HUDEP-2 (cell line): ENCODE results near the gene GDPGP1.

Experiments used
- DNase-seq, 76 experiments: peaks; one replicate each; lab custom pipeline; 2025; ENCODE audit not compliant: unreplicated experiment in 76 of 76; lab: John Stamatoyannopoulos, UW

GDPGP1 gene

DNA sequence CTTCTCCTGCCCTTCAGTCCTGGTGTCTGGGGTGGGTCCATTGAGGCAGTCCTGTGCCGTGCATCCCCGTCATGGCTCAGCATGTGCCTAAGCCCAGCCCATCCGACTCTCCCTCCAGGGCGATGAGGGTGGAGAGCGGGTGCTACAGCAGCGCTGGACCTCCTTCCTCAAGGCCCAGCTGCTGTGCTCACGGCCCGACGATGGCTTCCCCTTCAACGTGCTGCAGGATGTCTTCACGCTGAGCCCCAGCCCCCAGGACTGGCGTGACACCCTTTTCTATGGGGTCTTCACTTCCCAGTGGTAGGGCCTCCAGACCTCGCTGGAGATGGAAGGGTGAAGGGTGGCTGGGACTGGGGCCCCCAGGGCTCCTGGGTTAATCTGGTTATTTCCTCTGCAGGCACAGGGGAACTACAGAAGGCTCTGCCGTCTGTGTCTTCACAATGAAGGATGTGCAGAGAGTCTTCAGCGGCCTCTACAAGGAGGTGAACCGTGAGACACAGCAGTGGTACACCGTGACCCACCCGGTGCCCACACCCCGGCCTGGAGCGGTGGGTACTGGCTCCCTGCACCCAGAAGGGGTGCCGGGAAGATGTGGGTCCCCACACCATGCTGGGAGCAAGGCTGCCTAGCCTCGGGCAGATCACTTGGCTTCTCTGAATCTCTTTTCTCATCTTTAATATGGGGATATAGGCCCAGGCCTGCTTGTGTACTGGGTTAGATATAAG lies 10.4 kb upstream of the GDPGP1 start:
- no peak for DNase-seq

DNA sequence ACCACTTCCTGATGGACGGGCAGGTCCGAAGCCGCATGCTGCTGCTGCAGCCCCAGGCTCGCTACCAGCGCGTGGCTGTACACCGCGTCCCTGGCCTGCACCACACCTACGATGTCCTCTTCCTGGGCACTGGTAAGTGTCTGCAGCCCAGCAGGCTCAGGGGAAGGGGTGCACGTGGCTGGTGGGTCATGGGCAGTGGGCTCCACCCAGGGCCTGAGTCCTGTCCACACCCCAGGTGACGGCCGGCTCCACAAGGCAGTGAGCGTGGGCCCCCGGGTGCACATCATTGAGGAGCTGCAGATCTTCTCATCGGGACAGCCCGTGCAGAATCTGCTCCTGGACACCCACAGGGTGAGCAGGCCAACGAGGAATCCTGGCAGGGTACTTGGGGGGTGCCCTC lies 9.0 kb upstream of the GDPGP1 start:
- DNase-seq, result no peak

- DNase-seq, result no peak
Measured at GRCh38 chr15:90225504-90226234, 8.3 kb upstream of the GDPGP1 start.

DNA sequence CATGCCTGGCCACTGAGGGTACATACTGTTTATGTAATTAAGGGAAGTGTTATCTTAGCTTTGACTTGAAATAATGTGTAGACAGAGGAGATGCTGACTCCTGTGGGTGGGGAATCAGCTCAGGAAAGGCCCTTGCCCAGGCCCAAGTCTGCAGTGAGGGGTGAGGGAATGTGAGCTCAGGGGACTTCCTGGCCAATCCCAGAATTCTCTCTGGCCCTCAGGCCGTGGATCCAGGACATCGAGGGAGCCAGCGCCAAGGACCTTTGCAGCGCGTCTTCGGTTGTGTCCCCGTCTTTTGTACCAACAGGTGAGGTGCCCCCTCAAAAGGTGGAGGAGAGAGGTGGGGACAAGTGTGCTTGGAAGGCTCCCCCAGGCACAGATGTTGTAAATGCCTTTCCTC lies 6.7 kb upstream of the GDPGP1 start:
- no peak for DNase-seq

- no peak for DNase-seq
Measured at GRCh38 chr15:90227816-90228772, 5.9 kb upstream of the GDPGP1 start.

DNA sequence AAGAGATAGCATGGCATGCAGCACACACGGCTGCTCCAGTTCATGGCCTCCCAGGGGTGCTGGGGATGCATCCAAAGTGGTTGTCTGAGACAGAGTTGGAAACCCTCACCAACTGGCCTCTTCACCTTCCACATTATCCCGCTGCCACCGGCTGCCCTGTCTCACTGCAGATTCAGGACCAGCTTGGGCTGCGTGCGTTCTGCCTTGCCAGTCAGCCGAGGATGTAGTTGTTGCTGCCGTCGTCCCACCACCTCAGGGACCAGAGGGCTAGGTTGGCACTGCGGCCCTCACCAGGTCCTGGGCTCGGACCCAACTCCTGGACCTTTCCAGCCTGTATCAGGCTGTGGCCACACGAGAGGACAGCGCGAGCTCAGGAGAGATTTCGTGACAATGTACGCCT lies 5.0 kb upstream of the GDPGP1 start:
- DNase-seq, result no peak

DNA sequence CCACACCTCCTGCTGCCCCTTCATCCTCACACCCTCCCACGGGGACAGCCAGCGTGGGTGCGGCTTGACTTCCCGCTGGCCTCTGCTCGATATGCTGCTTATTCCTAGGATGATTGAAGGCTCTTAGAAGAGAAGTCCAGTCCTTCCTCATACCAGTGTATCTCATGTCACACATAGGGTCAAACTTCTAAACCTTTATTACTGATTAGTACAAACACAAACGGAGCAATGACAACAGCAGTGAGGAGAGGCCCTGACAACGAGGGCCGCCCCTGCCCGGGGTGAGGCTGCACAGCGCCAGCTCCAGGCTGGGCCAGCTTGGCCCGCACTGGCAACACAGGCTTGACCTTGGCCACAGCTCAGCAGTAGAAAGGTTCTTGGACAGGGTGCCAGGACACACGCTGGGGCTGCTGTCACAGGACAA lies 3.9 kb upstream of the GDPGP1 start:
- DNase-seq, result no peak

- no peak for DNase-seq
Measured at GRCh38 chr15:90230610-90231009, 3.4 kb upstream of the GDPGP1 start.

- DNase-seq, result no peak
Measured at GRCh38 chr15:90231028-90232017, 2.7 kb upstream of the GDPGP1 start.

GRCh38 chr15:90232196-90232595 lies 1.8 kb upstream of the GDPGP1 start:
- DNase-seq, result no peak

GRCh38 chr15:90232941-90233386 lies 1.0 kb upstream of the GDPGP1 start:
- peak in 11 of 76 experiments; percentile 10 to 61 (median 39) for DNase-seq

DNA sequence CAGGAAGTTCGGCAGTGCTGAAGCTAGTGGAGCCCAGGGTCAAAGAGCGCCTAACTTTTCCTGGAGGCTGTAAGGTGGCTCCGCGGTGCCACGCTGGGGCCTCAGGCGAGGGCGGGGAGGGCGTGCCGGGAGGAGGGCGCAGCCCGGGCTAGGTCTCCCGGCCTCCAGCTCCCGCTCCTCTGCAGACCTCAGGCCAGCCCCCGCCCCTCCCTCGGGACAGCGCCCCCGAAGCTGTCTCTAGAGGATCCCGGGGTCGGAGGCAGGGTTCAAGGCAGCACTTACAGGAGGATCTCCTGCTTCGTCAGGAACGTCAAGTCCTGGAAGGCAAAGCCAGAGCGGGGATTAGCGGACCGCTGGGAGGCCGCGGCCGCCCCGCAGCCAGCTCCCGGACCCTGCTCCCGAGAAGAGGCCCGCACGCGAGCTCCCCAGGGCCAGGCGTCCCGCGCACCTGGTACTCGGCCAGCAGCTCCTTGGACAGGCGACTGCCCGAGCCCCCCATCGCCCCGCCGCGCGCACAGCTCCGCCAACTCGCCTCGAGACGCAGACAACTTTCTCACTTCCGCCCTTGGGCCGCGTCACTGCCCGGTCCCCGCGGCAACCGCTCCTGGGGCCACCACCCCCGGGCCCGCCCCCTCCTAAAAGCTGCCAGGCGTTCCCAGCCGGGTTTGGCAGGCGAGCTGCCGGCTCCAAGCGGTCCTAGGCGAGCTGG lies 468 bp upstream of the GDPGP1 start, which contains the start of gene CIB1:
Gene CIB1, minus strand, starts transcription at position 555 of the 709 bp plus-strand sequence. Its CDS starts 56 bp downstream, at position 499.
- DNase-seq, result peak; percentile 56 to 98 (median 95)

DNA sequence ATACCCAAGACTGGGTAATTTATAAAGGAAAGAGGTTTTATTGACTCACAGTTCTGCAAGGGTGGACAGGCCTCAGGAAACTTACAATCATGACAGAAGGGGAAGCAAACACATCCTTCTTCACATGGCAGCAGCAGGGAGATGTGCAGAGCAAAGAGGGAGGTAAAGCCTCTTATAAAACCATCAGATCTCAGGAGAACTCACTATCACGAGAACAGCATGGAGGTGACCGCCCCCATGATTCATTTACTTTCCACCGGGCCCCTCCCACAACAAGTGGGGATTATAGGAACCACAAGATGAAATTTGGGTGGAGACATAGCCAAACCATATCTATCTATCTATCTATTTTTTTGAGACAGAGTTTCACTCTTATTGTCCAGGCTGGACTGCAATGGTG lies 5.4 kb downstream of the GDPGP1 start:
- DNase-seq, result peak in 61 of 76 experiments; percentile 5 to 79 (median 38)

- no peak for DNase-seq
Measured at GRCh38 chr15:90240856-90241255, 6.8 kb downstream of the GDPGP1 start.

GRCh38 chr15:90241343-90242192 lies 7.6 kb downstream of the GDPGP1 start:
- DNase-seq, result peak in 30 of 76 experiments; percentile 2 to 43 (median 14)

DNA sequence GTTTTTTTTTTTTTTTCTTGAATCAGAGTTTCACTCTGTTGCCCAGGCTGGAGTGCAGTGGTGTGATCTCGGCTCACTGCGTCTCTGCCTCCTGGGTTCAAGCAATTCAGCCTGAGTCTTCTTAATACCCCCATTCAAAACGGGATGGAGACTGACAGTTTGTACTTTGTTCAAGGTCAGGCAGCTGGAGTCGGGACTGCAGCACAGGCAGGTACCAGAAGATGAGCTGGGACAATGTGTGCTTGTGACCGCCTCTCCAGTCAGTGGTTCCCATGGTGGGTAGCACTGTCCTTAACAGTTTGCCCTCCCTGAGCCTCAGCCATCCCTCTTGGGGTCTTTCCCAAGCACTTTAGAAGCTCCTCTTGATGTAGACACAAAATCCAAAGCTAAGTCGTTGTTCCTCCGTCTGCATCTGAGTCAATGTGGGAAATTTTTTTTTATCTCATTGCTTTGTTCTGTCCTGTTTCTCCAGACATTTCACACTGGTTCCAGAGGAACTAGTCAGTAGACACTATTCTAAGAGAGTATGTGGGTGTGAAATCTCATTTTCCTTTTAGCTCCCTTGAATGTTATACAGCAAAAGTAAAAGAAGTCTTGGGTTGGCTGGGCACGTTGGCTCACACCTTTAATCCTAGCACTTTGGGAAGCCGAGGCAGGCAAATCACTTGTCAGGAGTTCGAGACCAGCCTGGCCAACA lies 10.1 kb downstream of the GDPGP1 start:
- no peak for DNase-seq

DNA sequence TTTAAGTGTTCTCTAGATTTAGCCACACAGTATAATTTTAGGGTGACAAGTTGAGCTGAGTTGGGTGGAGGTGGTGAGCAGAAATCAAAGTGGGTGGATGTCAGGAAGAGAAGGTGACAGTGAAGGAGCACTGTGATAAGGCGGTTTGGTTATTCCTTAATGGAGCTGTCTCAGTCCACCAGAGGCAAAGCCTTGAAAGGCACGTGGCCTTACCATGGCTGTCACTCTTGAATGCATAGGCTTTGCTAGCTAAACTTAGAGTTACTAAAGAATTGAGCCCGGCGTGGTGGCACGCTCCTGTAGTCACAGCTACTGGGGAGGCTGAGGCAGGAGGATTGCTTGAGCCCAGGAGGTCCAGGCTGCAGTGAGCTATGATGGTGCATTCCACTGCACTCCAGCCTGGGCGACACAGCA lies 14.8 kb downstream of the GDPGP1 start:
- DNase-seq, result no peak
